Measurements from ENCODE around the gene CDC23.

CDC23 gene

GRCh38 chr5:138138949-138139780 is 74.0 kb downstream of the CDC23 start, which contains the start of gene NME5:
NME5 (minus strand) TSS chr5:138139428; CDS start chr5:138138780, 648 bp downstream.
- DNase-seq = no peak

Data from NK-92 treated with Interleukin-12 subunit alpha and Interleukin-12 subunit beta, amount 100 ng/mL, for 24 hours (cell line).